SK-N-SH (cell line): ENCODE measurements around the gene PROX1. TPM values are rescaled to one million over a fixed set of nuclear protein-coding genes. Genes with fewer than 3 reads are reported as not detected.
"Not testable (repeated sequence)": the region's sequence is repeated elsewhere in the genome, so short reads cannot be mapped to it uniquely, and the experiment has no call there.

Experiments
- CTCF ChIA-PET: fragments of 300-600, 350-600 bp; formaldehyde crosslinking; extraction: SDS; loops from one replicate; lab custom pipeline; 2021; lab: Yijun Ruan, JAX
- POLR2A ChIA-PET: fragments of 350-600 bp; sonication (Branson Sonifier 250); formaldehyde crosslinking; extraction: SDS; loops from one replicate; lab custom pipeline; 2020; ENCODE audit warnings: antibody characterized with exemption, inconsistent platforms; lab: Yijun Ruan, JAX
- DNase-seq: peaks from one replicate; pipeline ENCODE4 v3.0.0; 2012
- H2AFZ ChIP-seq: fragments of 200-600 bp; sonication (generic); 2 replicates; pipeline ENCODE4 v1.8.1; 2016; ENCODE audit warnings: antibody characterized with exemption, mild to moderate bottlenecking, low read depth
- H3F3A ChIP-seq: fragments of 200-600 bp; sonication (generic); replicated peaks from 2 replicates; pipeline ENCODE3; 2016; ENCODE audit warnings: antibody characterized with exemption, mild to moderate bottlenecking; ENCODE audit not compliant: insufficient read depth
- H3K27ac ChIP-seq, 2 experiments: fragments of 200-500 bp in 1 of 2; fragments of 200-600 bp in 1 of 2; sonication (Bioruptor generic) in 1 of 2; sonication (generic), shearing (Covaris generic) in 1 of 2; 2 replicates each; pipeline versions ENCODE4 v1.5.1 to v1.6.1; 2014 to 2016; ENCODE audit warnings: low read depth in 2 of 2, inconsistent platforms in 1 of 2, low read length in 1 of 2, mild to moderate bottlenecking in 1 of 2, mixed read lengths in 1 of 2
- H3K27me3 ChIP-seq: fragments of 200-600 bp; sonication (generic), shearing (Covaris generic); 2 replicates; pipeline ENCODE4 v1.6.1; 2016; ENCODE audit warnings: mixed run types; ENCODE audit not compliant: insufficient read depth
- H3K36me3 ChIP-seq, 2 experiments: fragments of 200-500 bp in 1 of 2; fragments of 200-600 bp in 1 of 2; sonication (Bioruptor generic) in 1 of 2; sonication (generic) in 1 of 2; replicated peaks in 1 of 2; 2 replicates each; pipeline versions ENCODE3 to v1.5.1; 2014 to 2016; ENCODE audit warnings: low read length in 1 of 2, mild to moderate bottlenecking in 1 of 2; ENCODE audit not compliant: insufficient read depth in 2 of 2, control insufficient read depth in 1 of 2
- H3K4me1 ChIP-seq, 2 experiments: fragments of 200-500 bp in 1 of 2; fragments of 200-600 bp in 1 of 2; sonication (Bioruptor generic) in 1 of 2; sonication (generic), shearing (Covaris generic) in 1 of 2; 2 replicates each; pipeline versions ENCODE4 v1.5.1 to v1.6.1; 2014 to 2016; ENCODE audit warnings: low read depth in 1 of 2, low read length in 1 of 2, mixed run types in 1 of 2; ENCODE audit not compliant: insufficient read depth in 2 of 2, control insufficient read depth in 1 of 2
- H3K4me2 ChIP-seq: fragments of 200-600 bp; sonication (generic), shearing (Covaris generic); 2 replicates; pipeline ENCODE4 v1.6.1; 2017; ENCODE audit warnings: mixed run types
- H3K4me3 ChIP-seq, 2 experiments: fragments of 200-500 bp in 1 of 2; fragments of 200-600 bp in 1 of 2; sonication (Bioruptor generic) in 1 of 2; sonication (generic), shearing (Covaris generic) in 1 of 2; 2 replicates each; pipeline versions ENCODE4 v1.5.1 to v1.8.1; 2014 to 2016; ENCODE audit warnings: low read depth in 2 of 2, inconsistent platforms in 1 of 2, low read length in 1 of 2, mild to moderate bottlenecking in 1 of 2, mixed read lengths in 1 of 2, moderate library complexity in 1 of 2
- H3K79me2 ChIP-seq: fragments of 200-600 bp; sonication (generic); 2 replicates; pipeline ENCODE4 v1.8.1; 2017; ENCODE audit warnings: mild to moderate bottlenecking; ENCODE audit not compliant: insufficient read depth
- H3K9ac ChIP-seq: fragments of 200-600 bp; sonication (generic); 2 replicates; pipeline ENCODE4 v1.6.1; 2017; ENCODE audit warnings: mixed run types
- H3K9me2 ChIP-seq: fragments of 200-600 bp; sonication (generic); 2 replicates; pipeline ENCODE4 v1.6.1; 2017; ENCODE audit warnings: mixed run types
- H3K9me3 ChIP-seq: fragments of 200-600 bp; sonication (generic); 2 replicates; pipeline ENCODE4 v1.6.1; 2017; ENCODE audit warnings: mixed run types, mild to moderate bottlenecking, moderate library complexity
- H4K20me1 ChIP-seq: fragments of 200-600 bp; sonication (generic); 2 replicates; pipeline ENCODE4 v1.6.1; 2017; ENCODE audit warnings: mild to moderate bottlenecking, mixed run types; ENCODE audit not compliant: insufficient read depth
- CHD2 ChIP-seq: fragments of 150-350 bp; IDR thresholded peaks from 2 replicates; pipeline ENCODE4 v1.6.1; 2018; ENCODE audit warnings: low read length; ENCODE audit not compliant: partially characterized antibody
- CTCF ChIP-seq: fragments of 200-600 bp; sonication (generic); IDR thresholded peaks from 2 replicates; pipeline ENCODE4 v1.6.1; 2017; ENCODE audit warnings: antibody characterized with exemption, mild to moderate bottlenecking, moderate library complexity
- MXI1 ChIP-seq: IDR thresholded peaks from 2 replicates; pipeline ENCODE4 v1.6.1; 2012; ENCODE audit warnings: mild to moderate bottlenecking, low read depth, low read length, improper control_type of control experiment
- NFIC ChIP-seq: IDR thresholded peaks from 2 replicates; pipeline ENCODE4 v1.4.0; 2012; ENCODE audit warnings: borderline replicate concordance
- RAD21 ChIP-seq: IDR thresholded peaks from 2 replicates; pipeline ENCODE4 v1.6.1; 2012; ENCODE audit warnings: mild to moderate bottlenecking, low read length
- SMC3 ChIP-seq: IDR thresholded peaks from 2 replicates; pipeline ENCODE4 v1.6.1; 2012; ENCODE audit warnings: low read depth, low read length, improper control_type of control experiment
- TEAD4 ChIP-seq: IDR thresholded peaks from 2 replicates; pipeline ENCODE4 v1.4.0; 2012; ENCODE audit warnings: mild to moderate bottlenecking, borderline replicate concordance; ENCODE audit not compliant: insufficient read depth
- USF1 ChIP-seq: IDR thresholded peaks from 2 replicates; pipeline ENCODE4 v1.4.0; 2012; ENCODE audit warnings: low read depth, borderline replicate concordance
- WGBS: methylation state at CpG from one replicate; pipeline ENCODE4 v1.1.6; 2017; ENCODE audit warnings: low lambda C conversion rate; 5-methylcytosine and 5-hydroxymethylcytosine counted together
- polyA plus RNA-seq, 3 experiments: library from polyadenylated mRNA; depleted of rRNA; stranded (reverse); fragments of >200 nt; gene quantifications; 2 replicates each; pipeline ENCODE4 v1.2.3, GENCODE V29; 2012
- TF ChIP-seq, protein P1 (sequence below): fragments of 150-350 bp; IDR thresholded peaks from 2 replicates; pipeline ENCODE4 v1.6.1; 2016; ENCODE audit warnings: mild to moderate bottlenecking, low read depth, low read length
- TF ChIP-seq, protein P2 (sequence below): IDR thresholded peaks from 2 replicates; pipeline ENCODE4; 2012
- TF ChIP-seq, protein P3 (sequence below): fragments of 150-350 bp; IDR thresholded peaks from 2 replicates; pipeline ENCODE4 v1.6.1; 2017; ENCODE audit warnings: antibody characterized with exemption, low read length, low read depth, borderline replicate concordance

The PROX1 gene
- polyA plus RNA-seq, 1 of the 3 experiments (the other 2 are of a cell fraction), result 0.25 TPM

DNA sequence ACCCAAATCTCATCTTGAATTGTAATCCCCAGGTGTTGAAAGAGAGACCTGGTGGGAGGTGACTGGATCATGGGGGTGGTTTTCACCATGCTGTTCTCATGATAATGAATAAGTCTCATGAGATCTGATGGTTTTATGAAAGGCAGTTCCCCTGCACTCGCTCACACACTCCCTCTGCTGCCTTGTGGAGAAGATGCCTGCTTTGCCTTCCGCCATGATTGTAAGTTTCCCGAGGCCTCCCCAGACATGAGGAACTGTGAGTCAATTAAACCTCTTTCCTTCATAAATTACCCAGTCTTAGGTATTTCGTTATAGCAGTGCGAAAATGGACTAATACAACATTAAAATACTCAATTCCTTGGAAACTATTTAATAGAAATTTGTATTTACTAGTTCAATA is 99.2 kb downstream of the PROX1 start:
- Histone ChIP-seq H3K9me3 (no peaks in the 10 kb centered on the region), H3K9ac (no peak overlapping the region), H3K27ac (no peak overlapping the region), H3K9me2 (no peaks in the 10 kb centered on the region), H2AFZ (no peak overlapping the region), H3K27me3 (no peaks in the 10 kb centered on the region), H3K4me1 (no peaks in the 10 kb centered on the region), H3F3A (no peaks in the 10 kb centered on the region), H3K4me2 (no peak overlapping the region), H3K4me3 (no peak overlapping the region), H3K36me3 (no peaks in the 10 kb centered on the region), H4K20me1 (no peaks in the 10 kb centered on the region), H3K79me2 (no peaks in the 10 kb centered on the region)
- ChIA-PET CTCF (no interaction called here), POLR2A (no interaction called here)
- 39% methylated on average over 5 of the region's 5 CpGs for WGBS
- DNase-seq, result no peak
- TF ChIP-seq USF1, result no peak
- TF ChIP-seq CHD2, result no peak
- TF ChIP-seq, protein P1, sequence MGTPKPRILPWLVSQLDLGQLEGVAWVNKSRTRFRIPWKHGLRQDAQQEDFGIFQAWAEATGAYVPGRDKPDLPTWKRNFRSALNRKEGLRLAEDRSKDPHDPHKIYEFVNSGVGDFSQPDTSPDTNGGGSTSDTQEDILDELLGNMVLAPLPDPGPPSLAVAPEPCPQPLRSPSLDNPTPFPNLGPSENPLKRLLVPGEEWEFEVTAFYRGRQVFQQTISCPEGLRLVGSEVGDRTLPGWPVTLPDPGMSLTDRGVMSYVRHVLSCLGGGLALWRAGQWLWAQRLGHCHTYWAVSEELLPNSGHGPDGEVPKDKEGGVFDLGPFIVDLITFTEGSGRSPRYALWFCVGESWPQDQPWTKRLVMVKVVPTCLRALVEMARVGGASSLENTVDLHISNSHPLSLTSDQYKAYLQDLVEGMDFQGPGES, result no peak
- TF ChIP-seq, protein P2, sequence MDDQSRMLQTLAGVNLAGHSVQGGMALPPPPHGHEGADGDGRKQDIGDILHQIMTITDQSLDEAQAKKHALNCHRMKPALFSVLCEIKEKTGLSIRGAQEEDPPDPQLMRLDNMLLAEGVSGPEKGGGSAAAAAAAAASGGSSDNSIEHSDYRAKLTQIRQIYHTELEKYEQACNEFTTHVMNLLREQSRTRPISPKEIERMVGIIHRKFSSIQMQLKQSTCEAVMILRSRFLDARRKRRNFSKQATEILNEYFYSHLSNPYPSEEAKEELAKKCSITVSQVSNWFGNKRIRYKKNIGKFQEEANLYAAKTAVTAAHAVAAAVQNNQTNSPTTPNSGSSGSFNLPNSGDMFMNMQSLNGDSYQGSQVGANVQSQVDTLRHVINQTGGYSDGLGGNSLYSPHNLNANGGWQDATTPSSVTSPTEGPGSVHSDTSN, result no peak
- no peak for TF ChIP-seq SMC3
- no peak for TF ChIP-seq NFIC
- no peak for TF ChIP-seq MXI1
- TF ChIP-seq, protein P3, sequence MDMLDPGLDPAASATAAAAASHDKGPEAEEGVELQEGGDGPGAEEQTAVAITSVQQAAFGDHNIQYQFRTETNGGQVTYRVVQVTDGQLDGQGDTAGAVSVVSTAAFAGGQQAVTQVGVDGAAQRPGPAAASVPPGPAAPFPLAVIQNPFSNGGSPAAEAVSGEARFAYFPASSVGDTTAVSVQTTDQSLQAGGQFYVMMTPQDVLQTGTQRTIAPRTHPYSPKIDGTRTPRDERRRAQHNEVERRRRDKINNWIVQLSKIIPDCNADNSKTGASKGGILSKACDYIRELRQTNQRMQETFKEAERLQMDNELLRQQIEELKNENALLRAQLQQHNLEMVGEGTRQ, result no peak
- TF ChIP-seq CTCF, result no peak
- no peak for TF ChIP-seq TEAD4
- TF ChIP-seq RAD21, result no peak

- DNase-seq, H3K79me2 ChIP-seq, H3K9ac ChIP-seq, H3K9me3 ChIP-seq, H3K4me2 ChIP-seq, H4K20me1 ChIP-seq, H3F3A ChIP-seq, H3K9me2 ChIP-seq, H3K27ac ChIP-seq, H2AFZ ChIP-seq, H3K4me1 ChIP-seq, H3K27me3 ChIP-seq, POLR2A ChIA-PET, H3K36me3 ChIP-seq, H3K4me3 ChIP-seq: not testable (repeated sequence)
- 20% methylated on average over 2 of the region's 2 CpGs for WGBS
- CTCF ChIA-PET, result interaction anchor here (1.4 kb wide), 1 partner anchor 34 kb away, joined by 3 read pairs; no protein-coding TSS in a partner anchor
Observed at GRCh38 chr1:214089003-214089402, 101.2 kb downstream of the PROX1 start.
